Keratinocyte (primary cell): Measurements from ENCODE around the gene ERV3-1. TPM values are rescaled to one million over a fixed set of nuclear protein-coding genes. Genes with fewer than 3 reads are reported as not detected.

Experiments used
- DNase-seq: peaks from one replicate; pipeline ENCODE4 v3.0.0-alpha.2; 2011; ENCODE audit warnings: low read depth, missing footprints, low spot score
- FAIRE-seq: peaks from 2 replicates; lab custom pipeline; 2011; peaks lifted over from hg19 to GRCh38; lab: Jason Lieb, UNC
- H2AFZ ChIP-seq: 2 replicates; pipeline ENCODE4 v1.6.0; 2012; ENCODE audit warnings: low read length, control low read depth, inconsistent platforms; ENCODE audit not compliant: control insufficient read depth
- H3K27ac ChIP-seq: 2 replicates; pipeline ENCODE4 v1.5.1; 2011; ENCODE audit warnings: low read length; ENCODE audit not compliant: control insufficient read depth, insufficient read depth
- H3K27me3 ChIP-seq: 3 replicates; pipeline ENCODE4 v1.6.0; 2011; ENCODE audit warnings: low read length; ENCODE audit not compliant: control insufficient read depth, insufficient read depth; ENCODE audit errors: extremely low read depth
- H3K36me3 ChIP-seq, 2 experiments: 2 replicates in 1 of 2; 3 replicates in 1 of 2; pipeline ENCODE4 v1.5.1; 2011; ENCODE audit warnings: low read length in 2 of 2, mild to moderate bottlenecking in 1 of 2; ENCODE audit not compliant: control insufficient read depth in 2 of 2, insufficient read depth in 2 of 2; ENCODE audit errors: extremely low read depth in 1 of 2
- H3K4me1 ChIP-seq: 3 replicates; pipeline ENCODE4 v1.5.1; 2011; ENCODE audit warnings: low read length; ENCODE audit not compliant: control insufficient read depth, insufficient read depth; ENCODE audit errors: extremely low read depth
- H3K4me2 ChIP-seq: 3 replicates; pipeline ENCODE4 v1.6.0; 2011; ENCODE audit warnings: low read depth, low read length; ENCODE audit not compliant: control insufficient read depth, insufficient read depth; ENCODE audit errors: extremely low read depth
- H3K4me3 ChIP-seq, 3 experiments: fragments of 200-600 bp in 1 of 3; sonication (generic) in 1 of 3; 2 replicates in 2 of 3; 3 replicates in 1 of 3; pipeline ENCODE4 v1.5.1; 2011 to 2016; ENCODE audit warnings: low read length in 3 of 3, mild to moderate bottlenecking in 3 of 3, control low read depth in 2 of 3, inconsistent platforms in 1 of 3, low read depth in 1 of 3, mixed read lengths in 1 of 3, mixed run types in 1 of 3, moderate library complexity in 1 of 3; ENCODE audit not compliant: control insufficient read depth in 2 of 3, insufficient read depth in 2 of 3; ENCODE audit errors: extremely low read depth in 1 of 3
- H3K79me2 ChIP-seq: 2 replicates; pipeline ENCODE4 v1.6.0; 2012; ENCODE audit warnings: low read length; ENCODE audit not compliant: control insufficient read depth, insufficient read depth
- H3K9ac ChIP-seq: 3 replicates; pipeline ENCODE4 v1.6.0; 2011; ENCODE audit warnings: low read length; ENCODE audit not compliant: control insufficient read depth, insufficient read depth; ENCODE audit errors: extremely low read depth
- H3K9me1 ChIP-seq: 3 replicates; pipeline ENCODE4 v1.6.0; 2011; ENCODE audit warnings: low read length; ENCODE audit not compliant: control insufficient read depth, insufficient read depth; ENCODE audit errors: extremely low read depth
- H3K9me3 ChIP-seq: 2 replicates; pipeline ENCODE4 v1.5.1; 2012; ENCODE audit warnings: low read depth, low read length; ENCODE audit not compliant: control insufficient read depth
- H4K20me1 ChIP-seq: 3 replicates; pipeline ENCODE4 v1.6.0; 2011; ENCODE audit warnings: low read length; ENCODE audit not compliant: control insufficient read depth, insufficient read depth; ENCODE audit errors: extremely low read depth
- CTCF ChIP-seq, 3 experiments: IDR thresholded peaks in 1 of 3; conservative IDR thresholded peaks in 1 of 3; optimal IDR thresholded peaks in 1 of 3; 2 replicates in 2 of 3; 3 replicates in 1 of 3; pipeline versions ENCODE3 to v1.5.1; 2011; ENCODE audit warnings: low read length in 3 of 3, mild to moderate bottlenecking in 3 of 3, moderate library complexity in 2 of 3, control low read depth in 1 of 3, inconsistent platforms in 1 of 3; ENCODE audit not compliant: insufficient read depth in 2 of 3; ENCODE audit errors: extremely low read depth in 1 of 3
- EZH2 ChIP-seq: IDR thresholded peaks from one replicate; pipeline ENCODE4 v1.6.1; 2012; ENCODE audit warnings: inconsistent platforms, mild to moderate bottlenecking, low read length, moderate library complexity
- dilution Hi-C: fragments of 300-500 bp; cut with MboI; formaldehyde crosslinking; loops from one replicate; pipeline ENCODE4 v1.7.0; 2020; ENCODE audit warnings: low sequenced_read_pairs; ENCODE audit not compliant: extremely low pct_ligation_motif_present
- polyA plus RNA-seq, 5 experiments: library from polyadenylated mRNA; depleted of rRNA in 3 of 5; stranded (reverse) in 3 of 5; stranded (forward) in 1 of 5; unstranded in 1 of 5; fragments of >200 nt; gene quantifications; 1 replicate in 1 of 5; 2 replicates in 3 of 5; 3 replicates in 1 of 5; pipeline versions ENCODE4 v1.2.1 to v1.2.3, GENCODE V29; 2011 to 2012; ENCODE audit warnings: missing spikeins in 2 of 5, low read depth in 1 of 5, low replicate concordance in 1 of 5

ERV3-1 gene
- polyA plus RNA-seq, 1 donor (not counting 4 experiments of a cell fraction or from before 2014, with no cell fraction given): 3.1 TPM

DNA sequence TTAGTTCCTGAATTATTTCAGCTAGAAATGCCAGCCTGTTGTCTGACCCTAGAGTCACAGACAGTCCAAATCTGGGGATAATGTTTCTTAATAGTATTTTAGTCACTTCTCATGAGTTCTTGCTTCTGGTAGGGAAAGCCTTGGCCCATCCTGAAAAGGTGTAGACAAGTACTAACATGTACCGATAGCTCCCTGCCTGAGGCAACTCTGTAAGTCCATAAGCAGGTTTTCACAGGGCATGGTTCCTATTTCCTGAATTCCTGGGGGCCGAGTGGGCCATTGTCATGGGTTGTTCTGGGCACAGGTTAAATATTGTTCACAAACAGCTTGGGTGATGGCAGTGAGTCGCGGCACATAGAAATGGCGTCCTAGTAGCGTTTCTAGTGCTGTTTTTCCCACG, 12.6 kb downstream of the ERV3-1 start:
- no peak overlapping the region for H3K9ac ChIP-seq
- TF ChIP-seq EZH2 (no peak), CTCF (optimal IDR thresholded peaks at IDR 0.05 in 1 of 3, IDR thresholded peaks at IDR 0.05 in 1 of 3, conservative IDR thresholded peaks at IDR 0.05 in 1 of 3; ENCODE audit: extremely low read depth in 1 of 3, insufficient read depth in 2 of 3, low read length in 3 of 3) (no peak)
- no peaks in the 10 kb centered on the region for H3K79me2 ChIP-seq
- H3K4me2 ChIP-seq: no peak overlapping the region
- H3K36me3 ChIP-seq: no peaks in the 10 kb centered on the region
- peaks cover 5% of the 10 kb centered on the region for H3K4me1 ChIP-seq
- FAIRE-seq (no peak), DNase-seq (no peak)
- H3K9me1 ChIP-seq: no peaks in the 10 kb centered on the region
- H3K9me3 ChIP-seq: peaks cover 6% of the 10 kb centered on the region
- dilution Hi-C loops: no loop called here
- H3K4me3 ChIP-seq: no peak overlapping the region
- no peak overlapping the region for H2AFZ ChIP-seq
- no peak overlapping the region for H3K27ac ChIP-seq
- H4K20me1 ChIP-seq: no peaks in the 10 kb centered on the region
- no peaks in the 10 kb centered on the region for H3K27me3 ChIP-seq

DNA sequence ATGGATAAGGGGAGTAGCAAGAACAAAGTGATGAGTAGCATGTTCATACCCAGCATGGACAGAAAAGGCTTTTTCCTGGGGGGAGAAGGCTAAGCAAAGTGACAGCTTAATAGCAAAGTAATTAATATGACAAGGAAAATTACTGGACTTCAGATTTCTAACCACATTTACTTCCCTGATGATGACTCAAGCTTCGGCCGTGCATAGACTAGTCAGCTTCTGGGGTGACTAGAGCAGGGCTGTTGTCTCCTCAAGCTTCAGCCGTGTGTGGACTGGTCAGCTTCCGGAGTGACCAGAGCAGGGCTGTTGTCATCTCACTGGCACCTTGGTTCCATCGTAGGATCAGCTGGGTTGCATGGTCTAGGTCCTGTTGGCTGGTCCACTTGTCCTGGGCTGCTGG, 13.5 kb downstream of the ERV3-1 start:
- Histone ChIP-seq H3K36me3 (no peaks in the 10 kb centered on the region), H3K27ac (no peak overlapping the region), H3K9me1 (no peaks in the 10 kb centered on the region), H3K9me3 (peaks cover 6% of the 10 kb centered on the region), H3K9ac (no peak overlapping the region), H2AFZ (no peak overlapping the region), H3K4me1 (no peaks in the 10 kb centered on the region), H3K4me2 (no peak overlapping the region), H3K79me2 (no peaks in the 10 kb centered on the region), H3K27me3 (no peaks in the 10 kb centered on the region), H4K20me1 (no peaks in the 10 kb centered on the region), H3K4me3 (no peak overlapping the region)
- dilution Hi-C loops: no loop called here
- FAIRE-seq: no peak
- TF ChIP-seq CTCF (optimal IDR thresholded peaks at IDR 0.05 in 1 of 3, IDR thresholded peaks at IDR 0.05 in 1 of 3, conservative IDR thresholded peaks at IDR 0.05 in 1 of 3; ENCODE audit: extremely low read depth in 1 of 3, insufficient read depth in 2 of 3, low read length in 3 of 3) (no peak), EZH2 (no peak)
- no peak for DNase-seq
